SK-N-SH treated with all-trans-retinoic acid at 6 μM for 48 hours (cell line): ENCODE measurements around the gene TBL1XR1.

ENCODE experiments used
- ATAC-seq: fragments of 200-7000 bp; cut with Tn5 transposase; 3 replicates; pipeline ENCODE4 v1.9.1; 2020; ENCODE audit warnings: mild to moderate bottlenecking, moderate library complexity
- ARNTL ChIP-seq: fragments of 450-650 bp; formaldehyde crosslinking; IDR thresholded peaks from 2 replicates; pipeline ENCODE4 v1.5.0; 2020; ENCODE audit warnings: low read depth, mild to moderate bottlenecking, moderate library complexity, borderline replicate concordance
- BACH2 ChIP-seq: fragments of 250-450 bp; sonication (Bioruptor Pico); IDR thresholded peaks from 2 replicates; pipeline ENCODE4 v1.9.0; 2021; ENCODE audit warnings: mild to moderate bottlenecking, borderline replicate concordance
- CREB5 ChIP-seq: fragments of 250-450 bp; sonication (Bioruptor Pico); IDR thresholded peaks from 2 replicates; pipeline ENCODE4 v1.5.1; 2020; ENCODE audit warnings: low read depth, mild to moderate bottlenecking, moderate library complexity
- CSDC2 ChIP-seq: fragments of 250-450 bp; sonication (Bioruptor Pico); IDR thresholded peaks from 2 replicates; pipeline ENCODE4 v1.5.0; 2020; ENCODE audit warnings: mild to moderate bottlenecking, moderate library complexity
- ESRRG ChIP-seq: fragments of 250-450 bp; sonication (Bioruptor Pico); IDR thresholded peaks from 2 replicates; pipeline ENCODE4 v1.6.1; 2021; ENCODE audit warnings: mild to moderate bottlenecking
- GLIS3 ChIP-seq: fragments of 250-450 bp; sonication (Bioruptor Pico); IDR thresholded peaks from 2 replicates; pipeline ENCODE4 v1.5.0; 2020; ENCODE audit warnings: mild to moderate bottlenecking, moderate library complexity
- ISL1 ChIP-seq: fragments of 250-450 bp; sonication (Bioruptor Pico); IDR thresholded peaks from 2 replicates; pipeline ENCODE4 v2.1.2; 2022; ENCODE audit warnings: mild to moderate bottlenecking, moderate library complexity
- PPARA ChIP-seq: fragments of 250-450 bp; sonication (Bioruptor Pico); IDR thresholded peaks from 2 replicates; pipeline ENCODE4 v1.5.0; 2020; ENCODE audit warnings: mild to moderate bottlenecking, borderline replicate concordance
- RARB ChIP-seq: fragments of 250-450 bp; sonication (Bioruptor Pico); IDR thresholded peaks from 2 replicates; pipeline ENCODE4 v1.8.0; 2021; ENCODE audit warnings: mild to moderate bottlenecking, moderate library complexity
- SNAI2 ChIP-seq: fragments of 250-450 bp; sonication (Bioruptor Pico); IDR thresholded peaks from 2 replicates; pipeline ENCODE4 v1.5.0; 2020; ENCODE audit warnings: mild to moderate bottlenecking, moderate library complexity
- TCF4 ChIP-seq: fragments of 250-450 bp; sonication (Bioruptor Pico); IDR thresholded peaks from 2 replicates; pipeline ENCODE4 v1.8.0; 2021; ENCODE audit warnings: mild to moderate bottlenecking, moderate library complexity, borderline replicate concordance
- TOX ChIP-seq: fragments of 250-450 bp; sonication (Bioruptor Pico); IDR thresholded peaks from 2 replicates; pipeline ENCODE4 v1.8.0; 2021; ENCODE audit warnings: mild to moderate bottlenecking, moderate library complexity, borderline replicate concordance
- ZC3H10 ChIP-seq: fragments of 250-450 bp; sonication (Bioruptor Pico); IDR thresholded peaks from 2 replicates; pipeline ENCODE4 v1.5.1; 2021; ENCODE audit warnings: mild to moderate bottlenecking, moderate library complexity
- ZFP3 ChIP-seq: fragments of 250-450 bp; sonication (Bioruptor Pico); IDR thresholded peaks from 2 replicates; pipeline ENCODE4 v1.5.0; 2020; ENCODE audit warnings: mild to moderate bottlenecking, moderate library complexity
- ZFP30 ChIP-seq: fragments of 450-650 bp; formaldehyde crosslinking; IDR thresholded peaks from 2 replicates; pipeline ENCODE4 v1.5.0; 2022; ENCODE audit warnings: mild to moderate bottlenecking, moderate library complexity
- ZNF565 ChIP-seq: fragments of 450-650 bp; formaldehyde crosslinking; conservative IDR thresholded peaks from 2 replicates; pipeline ENCODE4 v1.5.0; 2020; ENCODE audit warnings: low read depth, mild to moderate bottlenecking, moderate library complexity
- ZNF8 ChIP-seq: fragments of 450-650 bp; formaldehyde crosslinking; IDR thresholded peaks from 2 replicates; pipeline ENCODE4 v1.5.0; 2020; ENCODE audit warnings: mild to moderate bottlenecking, moderate library complexity
- TF ChIP-seq, protein P1 (sequence below): fragments of 250-450 bp; sonication (Bioruptor Pico); IDR thresholded peaks from 2 replicates; pipeline ENCODE4 v1.8.0; 2021; ENCODE audit warnings: low read depth, mild to moderate bottlenecking, moderate library complexity, borderline replicate concordance
- TF ChIP-seq, protein P2 (sequence below): fragments of 250-450 bp; sonication (Bioruptor Pico); IDR thresholded peaks from 2 replicates; pipeline ENCODE4 v1.5.0; 2020; ENCODE audit warnings: mild to moderate bottlenecking, moderate library complexity
- TF ChIP-seq, protein P3 (sequence below): fragments of 250-450 bp; sonication (Bioruptor Pico); IDR thresholded peaks from 2 replicates; pipeline ENCODE4 v1.5.1; 2021; ENCODE audit warnings: mild to moderate bottlenecking, moderate library complexity

TBL1XR1 gene

GRCh38 chr3:177147790-177148189, 49.5 kb downstream of the TBL1XR1 start:
- no peak for TF ChIP-seq TOX (CRISPR knock-in tag)
- no peak for TF ChIP-seq GLIS3 (CRISPR knock-in tag)
- TF ChIP-seq, protein P1, sequence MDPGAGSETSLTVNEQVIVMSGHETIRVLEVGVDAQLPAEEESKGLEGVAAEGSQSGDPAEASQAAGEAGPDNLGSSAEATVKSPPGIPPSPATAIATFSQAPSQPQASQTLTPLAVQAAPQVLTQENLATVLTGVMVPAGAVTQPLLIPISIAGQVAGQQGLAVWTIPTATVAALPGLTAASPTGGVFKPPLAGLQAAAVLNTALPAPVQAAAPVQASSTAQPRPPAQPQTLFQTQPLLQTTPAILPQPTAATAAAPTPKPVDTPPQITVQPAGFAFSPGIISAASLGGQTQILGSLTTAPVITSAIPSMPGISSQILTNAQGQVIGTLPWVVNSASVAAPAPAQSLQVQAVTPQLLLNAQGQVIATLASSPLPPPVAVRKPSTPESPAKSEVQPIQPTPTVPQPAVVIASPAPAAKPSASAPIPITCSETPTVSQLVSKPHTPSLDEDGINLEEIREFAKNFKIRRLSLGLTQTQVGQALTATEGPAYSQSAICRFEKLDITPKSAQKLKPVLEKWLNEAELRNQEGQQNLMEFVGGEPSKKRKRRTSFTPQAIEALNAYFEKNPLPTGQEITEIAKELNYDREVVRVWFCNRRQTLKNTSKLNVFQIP = no peak
- no peak for TF ChIP-seq ZNF565 (CRISPR knock-in tag)
- TF ChIP-seq, protein P2, sequence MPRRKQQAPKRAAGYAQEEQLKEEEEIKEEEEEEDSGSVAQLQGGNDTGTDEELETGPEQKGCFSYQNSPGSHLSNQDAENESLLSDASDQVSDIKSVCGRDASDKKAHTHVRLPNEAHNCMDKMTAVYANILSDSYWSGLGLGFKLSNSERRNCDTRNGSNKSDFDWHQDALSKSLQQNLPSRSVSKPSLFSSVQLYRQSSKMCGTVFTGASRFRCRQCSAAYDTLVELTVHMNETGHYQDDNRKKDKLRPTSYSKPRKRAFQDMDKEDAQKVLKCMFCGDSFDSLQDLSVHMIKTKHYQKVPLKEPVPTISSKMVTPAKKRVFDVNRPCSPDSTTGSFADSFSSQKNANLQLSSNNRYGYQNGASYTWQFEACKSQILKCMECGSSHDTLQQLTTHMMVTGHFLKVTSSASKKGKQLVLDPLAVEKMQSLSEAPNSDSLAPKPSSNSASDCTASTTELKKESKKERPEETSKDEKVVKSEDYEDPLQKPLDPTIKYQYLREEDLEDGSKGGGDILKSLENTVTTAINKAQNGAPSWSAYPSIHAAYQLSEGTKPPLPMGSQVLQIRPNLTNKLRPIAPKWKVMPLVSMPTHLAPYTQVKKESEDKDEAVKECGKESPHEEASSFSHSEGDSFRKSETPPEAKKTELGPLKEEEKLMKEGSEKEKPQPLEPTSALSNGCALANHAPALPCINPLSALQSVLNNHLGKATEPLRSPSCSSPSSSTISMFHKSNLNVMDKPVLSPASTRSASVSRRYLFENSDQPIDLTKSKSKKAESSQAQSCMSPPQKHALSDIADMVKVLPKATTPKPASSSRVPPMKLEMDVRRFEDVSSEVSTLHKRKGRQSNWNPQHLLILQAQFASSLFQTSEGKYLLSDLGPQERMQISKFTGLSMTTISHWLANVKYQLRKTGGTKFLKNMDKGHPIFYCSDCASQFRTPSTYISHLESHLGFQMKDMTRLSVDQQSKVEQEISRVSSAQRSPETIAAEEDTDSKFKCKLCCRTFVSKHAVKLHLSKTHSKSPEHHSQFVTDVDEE (CRISPR knock-in tag) = no peak
- TF ChIP-seq CREB5 (CRISPR knock-in tag) = no peak
- no peak for TF ChIP-seq ZC3H10 (CRISPR knock-in tag)
- TF ChIP-seq CSDC2 (CRISPR knock-in tag) = no peak
- TF ChIP-seq ZFP3 = no peak
- TF ChIP-seq, protein P3, sequence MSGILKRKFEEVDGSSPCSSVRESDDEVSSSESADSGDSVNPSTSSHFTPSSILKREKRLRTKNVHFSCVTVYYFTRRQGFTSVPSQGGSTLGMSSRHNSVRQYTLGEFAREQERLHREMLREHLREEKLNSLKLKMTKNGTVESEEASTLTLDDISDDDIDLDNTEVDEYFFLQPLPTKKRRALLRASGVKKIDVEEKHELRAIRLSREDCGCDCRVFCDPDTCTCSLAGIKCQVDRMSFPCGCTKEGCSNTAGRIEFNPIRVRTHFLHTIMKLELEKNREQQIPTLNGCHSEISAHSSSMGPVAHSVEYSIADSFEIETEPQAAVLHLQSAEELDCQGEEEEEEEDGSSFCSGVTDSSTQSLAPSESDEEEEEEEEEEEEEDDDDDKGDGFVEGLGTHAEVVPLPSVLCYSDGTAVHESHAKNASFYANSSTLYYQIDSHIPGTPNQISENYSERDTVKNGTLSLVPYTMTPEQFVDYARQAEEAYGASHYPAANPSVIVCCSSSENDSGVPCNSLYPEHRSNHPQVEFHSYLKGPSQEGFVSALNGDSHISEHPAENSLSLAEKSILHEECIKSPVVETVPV (CRISPR knock-in tag) = no peak
- no peak for TF ChIP-seq SNAI2
- TF ChIP-seq ARNTL (CRISPR knock-in tag) = no peak
- no peak for TF ChIP-seq BACH2
- no peak for TF ChIP-seq RARB (CRISPR knock-in tag)
- no peak for TF ChIP-seq ZFP30 (CRISPR knock-in tag)
- no peak for TF ChIP-seq PPARA (CRISPR knock-in tag)
- no peak for TF ChIP-seq ZNF8 (CRISPR knock-in tag)
- ATAC-seq = no peak

- TF ChIP-seq ZFP30 (CRISPR knock-in tag) (no peak), ISL1 (CRISPR knock-in tag) (peak; percentile 35)
- peak; percentile 64 for ATAC-seq
Observed at GRCh38 chr3:177146646-177147045, 50.6 kb downstream of the TBL1XR1 start.

DNA sequence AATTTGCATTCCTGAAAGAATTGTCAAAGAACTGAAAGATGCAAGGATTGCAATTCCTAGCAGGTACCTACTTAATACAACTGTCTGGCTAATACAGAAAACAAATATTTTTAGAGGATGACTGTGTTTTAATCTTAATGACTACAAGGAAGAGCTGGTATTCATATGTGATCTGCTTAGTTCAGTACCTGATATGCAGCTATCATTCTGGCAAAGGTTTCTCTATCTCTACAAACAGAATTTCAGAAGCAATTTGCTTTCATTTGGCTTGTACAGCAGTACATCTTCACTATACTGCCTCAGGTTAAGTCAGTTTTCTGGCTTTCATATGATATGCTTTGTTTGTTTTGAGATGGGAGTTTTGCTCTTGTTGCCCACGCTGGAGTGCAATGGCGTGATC, 51.3 kb downstream of the TBL1XR1 start:
- no peak for ATAC-seq
- no peak for TF ChIP-seq TCF4 (CRISPR knock-in tag)
- TF ChIP-seq ZNF8 (CRISPR knock-in tag) = no peak
- no peak for TF ChIP-seq ZFP3
- no peak for TF ChIP-seq CSDC2 (CRISPR knock-in tag)
- no peak for TF ChIP-seq ESRRG (CRISPR knock-in tag)
- TF ChIP-seq, protein P3 (CRISPR knock-in tag) = no peak
- TF ChIP-seq ZFP30 (CRISPR knock-in tag) = no peak
- TF ChIP-seq TOX (CRISPR knock-in tag) = no peak
- TF ChIP-seq, protein P2 (CRISPR knock-in tag) = no peak
- TF ChIP-seq ARNTL (CRISPR knock-in tag) = no peak
- TF ChIP-seq SNAI2 = no peak
- no peak for TF ChIP-seq ISL1 (CRISPR knock-in tag)
- TF ChIP-seq RARB (CRISPR knock-in tag) = no peak
- TF ChIP-seq CREB5 (CRISPR knock-in tag) = no peak
